Endothelial cell of umbilical vein (primary cell): ENCODE measurements around the gene SLC17A9. TPM values are rescaled to one million over a fixed set of nuclear protein-coding genes. Genes with fewer than 3 reads are reported as not detected.

Experiments used
- BruUV-seq: library from RNA; stranded (reverse); fragments of 400-500 nt; replicated peaks from 2 replicates; lab custom pipeline; 2021; lab: Mats Ljungman, UMichigan
- CTCF ChIA-PET: fragments of 300-600, 350-600 bp; sonication (Branson Sonifier 250); formaldehyde crosslinking; loops from one replicate; lab custom pipeline; 2021; ENCODE audit warnings: antibody characterized with exemption, inconsistent platforms; lab: Charles Lee
- POLR2A ChIA-PET: fragments of 300-600, 350-600 bp; sonication (Branson Sonifier 250); formaldehyde crosslinking; loops from one replicate; lab custom pipeline; 2021; ENCODE audit warnings: antibody characterized with exemption, inconsistent platforms; lab: Charles Lee
- DNase-seq: peaks from one replicate; pipeline ENCODE4 v3.0.0-alpha.2; 2011; ENCODE audit warnings: low read depth, low spot score
- FAIRE-seq: peaks from 2 replicates; lab custom pipeline; 2011; peaks lifted over from hg19 to GRCh38; lab: Jason Lieb, UNC
- H2AFZ ChIP-seq: 2 replicates; pipeline ENCODE4 v1.6.0; 2012; ENCODE audit warnings: low read depth, low read length, control low read depth, inconsistent platforms
- H3K27ac ChIP-seq: 2 replicates; pipeline ENCODE4 v1.5.1; 2011; ENCODE audit warnings: low read depth, mild to moderate bottlenecking, control low read depth, low read length, moderate library complexity; ENCODE audit not compliant: insufficient read depth
- H3K27me3 ChIP-seq, 2 experiments: 2 replicates each; pipeline versions ENCODE4 v1.6.0 to v1.6.1; 2011; ENCODE audit warnings: low read length in 2 of 2, mixed read lengths in 1 of 2; ENCODE audit not compliant: control insufficient read depth in 2 of 2, insufficient read depth in 2 of 2
- H3K36me3 ChIP-seq, 2 experiments: 2 replicates in 1 of 2; 3 replicates in 1 of 2; pipeline ENCODE4 v1.5.1; 2011; ENCODE audit warnings: low read length in 2 of 2, mild to moderate bottlenecking in 1 of 2, moderate library complexity in 1 of 2; ENCODE audit not compliant: control insufficient read depth in 2 of 2, insufficient read depth in 2 of 2; ENCODE audit errors: extremely low read depth in 1 of 2
- H3K4me1 ChIP-seq: 3 replicates; pipeline ENCODE4 v1.5.1; 2011; ENCODE audit warnings: mild to moderate bottlenecking, low read length; ENCODE audit not compliant: control insufficient read depth, insufficient read depth; ENCODE audit errors: extremely low read depth
- H3K4me2 ChIP-seq: 2 replicates; pipeline ENCODE4 v1.6.1; 2011; ENCODE audit warnings: low read length, control low read depth, mixed read lengths; ENCODE audit not compliant: insufficient read depth
- H3K4me3 ChIP-seq, 3 experiments: fragments of 200-600 bp in 1 of 3; sonication (generic), shearing (Covaris generic) in 1 of 3; replicated peaks in 1 of 3; 2 replicates each; pipeline ENCODE4 v1.5.1; 2011 to 2016; ENCODE audit warnings: control low read depth in 3 of 3, low read length in 3 of 3, mild to moderate bottlenecking in 2 of 3, inconsistent platforms in 1 of 3, low read depth in 1 of 3, moderate library complexity in 1 of 3; ENCODE audit not compliant: insufficient read depth in 1 of 3
- H3K79me2 ChIP-seq: 2 replicates; pipeline ENCODE4 v1.6.0; 2012; ENCODE audit warnings: low read length, inconsistent platforms; ENCODE audit not compliant: control insufficient read depth, insufficient read depth
- H3K9ac ChIP-seq: replicated peaks from 2 replicates; pipeline ENCODE3; 2011; ENCODE audit warnings: low read length, control low read depth; ENCODE audit not compliant: insufficient read depth; ENCODE audit errors: extremely low read depth
- H3K9me1 ChIP-seq: replicated peaks from 3 replicates; pipeline ENCODE4 v1.6.0; 2011; ENCODE audit warnings: mild to moderate bottlenecking, low read length; ENCODE audit not compliant: control insufficient read depth, insufficient read depth; ENCODE audit errors: extremely low read depth
- H3K9me3 ChIP-seq: replicated peaks from 2 replicates; pipeline ENCODE4 v1.5.1; 2012; ENCODE audit warnings: low read length, inconsistent platforms; ENCODE audit not compliant: control insufficient read depth, insufficient read depth
- H4K20me1 ChIP-seq: replicated peaks from 2 replicates; pipeline ENCODE3; 2011; ENCODE audit warnings: mild to moderate bottlenecking, low read length; ENCODE audit not compliant: control insufficient read depth, insufficient read depth; ENCODE audit errors: extremely low read depth
- EZH2 ChIP-seq: IDR thresholded peaks from 2 replicates; pipeline ENCODE4 v1.6.1; 2012; ENCODE audit warnings: borderline replicate concordance, low read depth, mild to moderate bottlenecking, moderate library complexity, low read length, inconsistent platforms; ENCODE audit not compliant: severe bottlenecking
- FOS ChIP-seq: IDR thresholded peaks from 2 replicates; pipeline ENCODE4 v1.6.1; 2011; ENCODE audit warnings: mild to moderate bottlenecking, low read length, moderate library complexity, borderline replicate concordance; ENCODE audit not compliant: insufficient read depth
- GATA2 ChIP-seq: IDR thresholded peaks from 2 replicates; pipeline ENCODE4 v1.7.0; 2011; ENCODE audit warnings: low read depth, mild to moderate bottlenecking, moderate library complexity, mixed read lengths, low read length; ENCODE audit not compliant: insufficient read length, insufficient read depth
- JUN ChIP-seq: IDR thresholded peaks from 2 replicates; pipeline ENCODE4 v1.6.1; 2011; ENCODE audit warnings: borderline replicate concordance, low read depth; ENCODE audit not compliant: insufficient read length, insufficient read depth
- MAX ChIP-seq: IDR thresholded peaks from 2 replicates; pipeline ENCODE4 v1.6.1; 2011; ENCODE audit not compliant: insufficient read depth, insufficient read length
- MYC ChIP-seq: IDR thresholded peaks from one replicate; pipeline ENCODE4 v1.6.1; 2011; ENCODE audit warnings: mild to moderate bottlenecking, low read depth, low read length
- POLR2A ChIP-seq: IDR thresholded peaks from 2 replicates; pipeline ENCODE4 v1.6.1; 2012; ENCODE audit warnings: low read depth, mild to moderate bottlenecking, control low read depth, low read length
- POLR2AphosphoS5 ChIP-seq: IDR thresholded peaks from 2 replicates; pipeline ENCODE4 v1.6.1; 2012; ENCODE audit warnings: low read depth, mild to moderate bottlenecking, control low read depth, low read length, moderate library complexity; ENCODE audit not compliant: insufficient read depth
- dilution Hi-C: fragments of 300-500 bp; cut with MboI; formaldehyde crosslinking; loops from one replicate; pipeline ENCODE4 v1.15.0; 2019; ENCODE audit warnings: low sequenced_read_pairs; ENCODE audit not compliant: extremely low pct_ligation_motif_present
- intact Hi-C: fragments of 100-400 bp; cut with micrococcal nuclease; formaldehyde crosslinking; loops from one replicate; pipeline ENCODE4 v1.10.0; 2022
- polyA plus RNA-seq, 4 experiments: library from polyadenylated mRNA; depleted of rRNA in 3 of 4; stranded (reverse) in 3 of 4; unstranded in 1 of 4; fragments of >200 nt; gene quantifications; 2 replicates each; pipeline versions ENCODE4 v1.2.1 to v1.2.3, GENCODE V29; 2011 to 2012; ENCODE audit warnings: missing spikeins in 1 of 4
- total RNA-seq: library from RNA; stranded (reverse); gene quantifications from 2 replicates; pipeline ENCODE4 v1.2.3, GENCODE V29; 2021
- TF ChIP-seq, protein P1 (sequence below), 2 donors: IDR thresholded peaks; 1 replicate in 1 of 2; 2 replicates in 1 of 2; pipeline ENCODE4 v1.5.1; 2011; ENCODE audit warnings: low read length in 2 of 2, mild to moderate bottlenecking in 2 of 2, moderate library complexity in 2 of 2, control low read depth in 1 of 2, inconsistent platforms in 1 of 2, low read depth in 1 of 2; ENCODE audit not compliant: insufficient read depth in 1 of 2; ENCODE audit errors: extremely low read depth in 1 of 2

The SLC17A9 gene
- total and polyA plus RNA-seq, 2 donors (not counting 3 experiments of a cell fraction or from before 2014, with no cell fraction given) = 38.2 to 44.5 TPM

DNA sequence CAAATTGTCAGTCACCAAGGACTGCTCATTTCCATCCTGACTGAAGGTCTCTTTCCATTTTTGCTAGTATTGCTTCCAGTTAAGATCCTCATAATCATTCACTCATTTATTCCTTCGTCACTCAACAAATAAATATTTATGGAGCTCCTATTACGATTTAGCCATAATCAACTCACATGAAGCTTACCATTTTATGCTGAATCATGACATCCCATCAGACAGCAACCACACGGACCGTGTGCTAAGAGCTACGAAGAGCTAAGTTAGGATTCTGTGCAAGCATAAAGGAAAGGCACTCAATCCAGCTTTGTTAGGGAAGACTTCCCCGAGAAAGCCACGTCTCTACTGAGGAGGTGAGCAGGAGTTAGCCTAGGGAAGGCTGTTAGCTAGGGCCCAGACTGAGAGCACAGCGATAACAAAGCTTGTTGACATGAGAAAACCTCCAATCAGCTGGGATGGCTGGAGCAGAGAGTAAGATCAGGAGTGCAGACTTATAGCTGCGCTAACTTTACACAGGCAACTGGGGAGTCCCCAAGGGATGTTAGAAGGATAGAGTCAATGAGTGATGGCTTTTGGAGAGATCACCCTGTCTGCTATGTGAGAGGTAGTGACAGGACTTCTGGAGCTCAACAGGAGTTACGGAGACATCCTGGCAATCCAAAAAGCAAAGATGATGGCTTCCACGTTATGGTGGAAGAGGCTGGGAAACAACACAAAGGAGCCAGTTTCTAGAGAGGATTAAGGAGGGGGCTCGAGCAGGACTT, 17.1 kb upstream of the SLC17A9 start:
- intact Hi-C loops (no loop called here), dilution Hi-C loops (no loop called here)
- no peak overlapping the region for H2AFZ ChIP-seq
- DNase-seq (no peak), FAIRE-seq (no peak)
- TF ChIP-seq JUN (no peak), MAX (no peak), MYC (no peak), POLR2A (no peak), POLR2AphosphoS5 (no peak), EZH2 (no peak), GATA2 (no peak), FOS (no peak)
- TF ChIP-seq, protein P1, sequence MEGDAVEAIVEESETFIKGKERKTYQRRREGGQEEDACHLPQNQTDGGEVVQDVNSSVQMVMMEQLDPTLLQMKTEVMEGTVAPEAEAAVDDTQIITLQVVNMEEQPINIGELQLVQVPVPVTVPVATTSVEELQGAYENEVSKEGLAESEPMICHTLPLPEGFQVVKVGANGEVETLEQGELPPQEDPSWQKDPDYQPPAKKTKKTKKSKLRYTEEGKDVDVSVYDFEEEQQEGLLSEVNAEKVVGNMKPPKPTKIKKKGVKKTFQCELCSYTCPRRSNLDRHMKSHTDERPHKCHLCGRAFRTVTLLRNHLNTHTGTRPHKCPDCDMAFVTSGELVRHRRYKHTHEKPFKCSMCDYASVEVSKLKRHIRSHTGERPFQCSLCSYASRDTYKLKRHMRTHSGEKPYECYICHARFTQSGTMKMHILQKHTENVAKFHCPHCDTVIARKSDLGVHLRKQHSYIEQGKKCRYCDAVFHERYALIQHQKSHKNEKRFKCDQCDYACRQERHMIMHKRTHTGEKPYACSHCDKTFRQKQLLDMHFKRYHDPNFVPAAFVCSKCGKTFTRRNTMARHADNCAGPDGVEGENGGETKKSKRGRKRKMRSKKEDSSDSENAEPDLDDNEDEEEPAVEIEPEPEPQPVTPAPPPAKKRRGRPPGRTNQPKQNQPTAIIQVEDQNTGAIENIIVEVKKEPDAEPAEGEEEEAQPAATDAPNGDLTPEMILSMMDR (IDR thresholded peaks at IDR 0.05; ENCODE audit: extremely low read depth in 1 of 2, insufficient read depth in 1 of 2, low read depth in 1 of 2, low read length in 2 of 2) = no peak
- ChIA-PET CTCF (interaction anchor here (0.8 to 2.2 kb wide), 6 partner anchors 15 to 73 kb away, joined by 3 to 9 read pairs (median 4); no protein-coding TSS in a partner anchor), POLR2A (no interaction called here)
- no peak overlapping the region for H3K27ac ChIP-seq
- H3K4me1 ChIP-seq = peaks cover 6% of the 10 kb centered on the region
- no peaks in the 10 kb centered on the region for H3K27me3 ChIP-seq
- H3K9ac ChIP-seq = no peak overlapping the region
- H4K20me1 ChIP-seq = no peaks in the 10 kb centered on the region
- peaks cover 90% of the 10 kb centered on the region for H3K79me2 ChIP-seq
- no peaks in the 10 kb centered on the region for H3K9me3 ChIP-seq
- H3K4me3 ChIP-seq = no peak overlapping the region
- peaks cover 2 to 8% of the 10 kb centered on the region in 2 experiments for H3K36me3 ChIP-seq
- BruUV-seq = no TSS peak
- no peak overlapping the region for H3K4me2 ChIP-seq
- H3K9me1 ChIP-seq = no peaks in the 10 kb centered on the region
